SK-N-SH treated with all-trans-retinoic acid at 6 μM for 48 hours (cell line): ENCODE results near the gene TPP2.

Experiments
- CSDC2 ChIP-seq: fragments of 250-450 bp; sonication (Bioruptor Pico); IDR thresholded peaks from 2 replicates; pipeline ENCODE4 v1.5.0; 2020; ENCODE audit warnings: mild to moderate bottlenecking, moderate library complexity
- GLIS3 ChIP-seq: fragments of 250-450 bp; sonication (Bioruptor Pico); IDR thresholded peaks from 2 replicates; pipeline ENCODE4 v1.5.0; 2020; ENCODE audit warnings: mild to moderate bottlenecking, moderate library complexity
- ISL1 ChIP-seq: fragments of 250-450 bp; sonication (Bioruptor Pico); IDR thresholded peaks from 2 replicates; pipeline ENCODE4 v2.1.2; 2022; ENCODE audit warnings: mild to moderate bottlenecking, moderate library complexity
- RARB ChIP-seq: fragments of 250-450 bp; sonication (Bioruptor Pico); IDR thresholded peaks from 2 replicates; pipeline ENCODE4 v1.8.0; 2021; ENCODE audit warnings: mild to moderate bottlenecking, moderate library complexity
- ZNF565 ChIP-seq: fragments of 450-650 bp; formaldehyde crosslinking; conservative IDR thresholded peaks from 2 replicates; pipeline ENCODE4 v1.5.0; 2020; ENCODE audit warnings: low read depth, mild to moderate bottlenecking, moderate library complexity
- TF ChIP-seq, protein P1 (sequence below): fragments of 250-450 bp; sonication (Bioruptor Pico); IDR thresholded peaks from 2 replicates; pipeline ENCODE4 v1.8.0; 2021; ENCODE audit warnings: low read depth, mild to moderate bottlenecking, moderate library complexity, borderline replicate concordance
- TF ChIP-seq, protein P2 (sequence below): fragments of 250-450 bp; sonication (Bioruptor Pico); IDR thresholded peaks from 2 replicates; pipeline ENCODE4 v1.8.0; 2020; ENCODE audit warnings: mild to moderate bottlenecking, moderate library complexity, borderline replicate concordance
- TF ChIP-seq, protein P3 (sequence below): fragments of 250-450 bp; sonication (Bioruptor Pico); IDR thresholded peaks from 2 replicates; pipeline ENCODE4 v1.5.1; 2021; ENCODE audit warnings: mild to moderate bottlenecking, moderate library complexity
- TF ChIP-seq, protein P4 (sequence below): fragments of 250-450 bp; sonication (Bioruptor Pico); IDR thresholded peaks from 2 replicates; pipeline ENCODE4 v1.5.0; 2020; ENCODE audit warnings: mild to moderate bottlenecking, moderate library complexity

DNA sequence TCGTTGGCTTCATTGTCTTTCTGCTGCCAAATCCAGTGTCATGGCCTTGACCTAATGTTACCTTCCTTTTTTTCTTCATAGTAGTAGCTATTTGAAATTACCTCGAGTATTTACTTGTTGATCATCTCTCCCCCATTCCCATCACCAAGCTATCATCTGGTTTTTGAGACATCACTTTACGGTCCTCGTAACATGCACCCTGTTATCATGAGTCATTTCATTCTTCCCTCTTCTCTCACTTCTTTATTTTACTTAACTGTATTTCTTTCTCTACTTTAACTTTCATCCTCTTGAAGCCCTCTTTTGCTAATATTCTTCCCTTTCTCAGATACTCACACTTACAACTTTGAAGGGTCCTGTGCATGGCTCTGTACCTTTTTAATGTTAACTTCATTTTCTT, 31.8 kb downstream of the TPP2 start:
- TF ChIP-seq RARB (CRISPR knock-in tag) (no peak), CSDC2 (CRISPR knock-in tag) (no peak), GLIS3 (CRISPR knock-in tag) (no peak), ZNF565 (no peak), ISL1 (CRISPR knock-in tag) (no peak)
- TF ChIP-seq, protein P1, sequence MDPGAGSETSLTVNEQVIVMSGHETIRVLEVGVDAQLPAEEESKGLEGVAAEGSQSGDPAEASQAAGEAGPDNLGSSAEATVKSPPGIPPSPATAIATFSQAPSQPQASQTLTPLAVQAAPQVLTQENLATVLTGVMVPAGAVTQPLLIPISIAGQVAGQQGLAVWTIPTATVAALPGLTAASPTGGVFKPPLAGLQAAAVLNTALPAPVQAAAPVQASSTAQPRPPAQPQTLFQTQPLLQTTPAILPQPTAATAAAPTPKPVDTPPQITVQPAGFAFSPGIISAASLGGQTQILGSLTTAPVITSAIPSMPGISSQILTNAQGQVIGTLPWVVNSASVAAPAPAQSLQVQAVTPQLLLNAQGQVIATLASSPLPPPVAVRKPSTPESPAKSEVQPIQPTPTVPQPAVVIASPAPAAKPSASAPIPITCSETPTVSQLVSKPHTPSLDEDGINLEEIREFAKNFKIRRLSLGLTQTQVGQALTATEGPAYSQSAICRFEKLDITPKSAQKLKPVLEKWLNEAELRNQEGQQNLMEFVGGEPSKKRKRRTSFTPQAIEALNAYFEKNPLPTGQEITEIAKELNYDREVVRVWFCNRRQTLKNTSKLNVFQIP = no peak
- TF ChIP-seq, protein P2, sequence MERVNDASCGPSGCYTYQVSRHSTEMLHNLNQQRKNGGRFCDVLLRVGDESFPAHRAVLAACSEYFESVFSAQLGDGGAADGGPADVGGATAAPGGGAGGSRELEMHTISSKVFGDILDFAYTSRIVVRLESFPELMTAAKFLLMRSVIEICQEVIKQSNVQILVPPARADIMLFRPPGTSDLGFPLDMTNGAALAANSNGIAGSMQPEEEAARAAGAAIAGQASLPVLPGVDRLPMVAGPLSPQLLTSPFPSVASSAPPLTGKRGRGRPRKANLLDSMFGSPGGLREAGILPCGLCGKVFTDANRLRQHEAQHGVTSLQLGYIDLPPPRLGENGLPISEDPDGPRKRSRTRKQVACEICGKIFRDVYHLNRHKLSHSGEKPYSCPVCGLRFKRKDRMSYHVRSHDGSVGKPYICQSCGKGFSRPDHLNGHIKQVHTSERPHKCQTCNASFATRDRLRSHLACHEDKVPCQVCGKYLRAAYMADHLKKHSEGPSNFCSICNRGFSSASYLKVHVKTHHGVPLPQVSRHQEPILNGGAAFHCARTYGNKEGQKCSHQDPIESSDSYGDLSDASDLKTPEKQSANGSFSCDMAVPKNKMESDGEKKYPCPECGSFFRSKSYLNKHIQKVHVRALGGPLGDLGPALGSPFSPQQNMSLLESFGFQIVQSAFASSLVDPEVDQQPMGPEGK (CRISPR knock-in tag) = no peak
- TF ChIP-seq, protein P3, sequence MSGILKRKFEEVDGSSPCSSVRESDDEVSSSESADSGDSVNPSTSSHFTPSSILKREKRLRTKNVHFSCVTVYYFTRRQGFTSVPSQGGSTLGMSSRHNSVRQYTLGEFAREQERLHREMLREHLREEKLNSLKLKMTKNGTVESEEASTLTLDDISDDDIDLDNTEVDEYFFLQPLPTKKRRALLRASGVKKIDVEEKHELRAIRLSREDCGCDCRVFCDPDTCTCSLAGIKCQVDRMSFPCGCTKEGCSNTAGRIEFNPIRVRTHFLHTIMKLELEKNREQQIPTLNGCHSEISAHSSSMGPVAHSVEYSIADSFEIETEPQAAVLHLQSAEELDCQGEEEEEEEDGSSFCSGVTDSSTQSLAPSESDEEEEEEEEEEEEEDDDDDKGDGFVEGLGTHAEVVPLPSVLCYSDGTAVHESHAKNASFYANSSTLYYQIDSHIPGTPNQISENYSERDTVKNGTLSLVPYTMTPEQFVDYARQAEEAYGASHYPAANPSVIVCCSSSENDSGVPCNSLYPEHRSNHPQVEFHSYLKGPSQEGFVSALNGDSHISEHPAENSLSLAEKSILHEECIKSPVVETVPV = no peak
- TF ChIP-seq, protein P4, sequence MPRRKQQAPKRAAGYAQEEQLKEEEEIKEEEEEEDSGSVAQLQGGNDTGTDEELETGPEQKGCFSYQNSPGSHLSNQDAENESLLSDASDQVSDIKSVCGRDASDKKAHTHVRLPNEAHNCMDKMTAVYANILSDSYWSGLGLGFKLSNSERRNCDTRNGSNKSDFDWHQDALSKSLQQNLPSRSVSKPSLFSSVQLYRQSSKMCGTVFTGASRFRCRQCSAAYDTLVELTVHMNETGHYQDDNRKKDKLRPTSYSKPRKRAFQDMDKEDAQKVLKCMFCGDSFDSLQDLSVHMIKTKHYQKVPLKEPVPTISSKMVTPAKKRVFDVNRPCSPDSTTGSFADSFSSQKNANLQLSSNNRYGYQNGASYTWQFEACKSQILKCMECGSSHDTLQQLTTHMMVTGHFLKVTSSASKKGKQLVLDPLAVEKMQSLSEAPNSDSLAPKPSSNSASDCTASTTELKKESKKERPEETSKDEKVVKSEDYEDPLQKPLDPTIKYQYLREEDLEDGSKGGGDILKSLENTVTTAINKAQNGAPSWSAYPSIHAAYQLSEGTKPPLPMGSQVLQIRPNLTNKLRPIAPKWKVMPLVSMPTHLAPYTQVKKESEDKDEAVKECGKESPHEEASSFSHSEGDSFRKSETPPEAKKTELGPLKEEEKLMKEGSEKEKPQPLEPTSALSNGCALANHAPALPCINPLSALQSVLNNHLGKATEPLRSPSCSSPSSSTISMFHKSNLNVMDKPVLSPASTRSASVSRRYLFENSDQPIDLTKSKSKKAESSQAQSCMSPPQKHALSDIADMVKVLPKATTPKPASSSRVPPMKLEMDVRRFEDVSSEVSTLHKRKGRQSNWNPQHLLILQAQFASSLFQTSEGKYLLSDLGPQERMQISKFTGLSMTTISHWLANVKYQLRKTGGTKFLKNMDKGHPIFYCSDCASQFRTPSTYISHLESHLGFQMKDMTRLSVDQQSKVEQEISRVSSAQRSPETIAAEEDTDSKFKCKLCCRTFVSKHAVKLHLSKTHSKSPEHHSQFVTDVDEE (CRISPR knock-in tag) = no peak
